Neural cell (in vitro differentiated cells): ENCODE results near the gene TRAF3. TPM values are rescaled to one million over a fixed set of nuclear protein-coding genes. Genes with fewer than 3 reads are reported as not detected.

ENCODE experiments used
- H2AFZ ChIP-seq: fragments of 200-600, 300-800 bp; sonication (generic), shearing (Covaris generic); 2 replicates; pipeline ENCODE4 v1.6.0; 2014; ENCODE audit warnings: low read depth, mild to moderate bottlenecking, antibody characterized with exemption, low read length, moderate library complexity
- H3F3A ChIP-seq: fragments of 200-600 bp; shearing (Covaris generic); 2 replicates; pipeline ENCODE4 v1.6.1; 2016; ENCODE audit warnings: mild to moderate bottlenecking, moderate library complexity, mixed read lengths, antibody characterized with exemption, low read length; ENCODE audit not compliant: insufficient read depth, poor library complexity, severe bottlenecking
- H3K27ac ChIP-seq: fragments of 200-600, 300-800 bp; sonication (generic), shearing (Covaris generic); 2 replicates; pipeline ENCODE4 v1.5.1; 2014; ENCODE audit warnings: mild to moderate bottlenecking, low read length, moderate library complexity
- H3K27me3 ChIP-seq: fragments of 300-800, 200-600 bp; sonication (generic), shearing (Covaris generic); 2 replicates; pipeline ENCODE4 v1.6.0; 2014; ENCODE audit warnings: mild to moderate bottlenecking, low read depth, low read length, moderate library complexity; ENCODE audit not compliant: insufficient read depth
- H3K36me3 ChIP-seq: fragments of 300-800, 200-600 bp; sonication (generic), shearing (Covaris generic); 2 replicates; pipeline ENCODE4 v1.5.1; 2014; ENCODE audit warnings: mild to moderate bottlenecking, antibody characterized with exemption, low read length, moderate library complexity; ENCODE audit not compliant: insufficient read depth
- H3K4me2 ChIP-seq: fragments of 300-800, 200-600 bp; sonication (generic), shearing (Covaris generic); 2 replicates; pipeline ENCODE4 v1.6.0; 2014; ENCODE audit warnings: mild to moderate bottlenecking, low read length
- H3K4me3 ChIP-seq: fragments of 300-800, 200-600 bp; sonication (generic), shearing (Covaris generic); 2 replicates; pipeline ENCODE4 v1.5.1; 2014; ENCODE audit warnings: mild to moderate bottlenecking, low read length, moderate library complexity
- H3K79me2 ChIP-seq: fragments of 200-600 bp; shearing (Covaris generic); replicated peaks from 2 replicates; pipeline ENCODE4 v1.6.0; 2014; ENCODE audit warnings: mild to moderate bottlenecking, low read length, moderate library complexity; ENCODE audit not compliant: insufficient read depth
- H3K9ac ChIP-seq: fragments of 300-800, 200-600 bp; sonication (generic), shearing (Covaris generic); 2 replicates; pipeline ENCODE4 v1.6.1; 2016; ENCODE audit warnings: mild to moderate bottlenecking, low read length, mixed read lengths
- H3K9me2 ChIP-seq: fragments of 200-600 bp; shearing (Covaris generic); 2 replicates; pipeline ENCODE4 v1.6.1; 2016; ENCODE audit warnings: mild to moderate bottlenecking, low read length, mixed read lengths; ENCODE audit not compliant: insufficient read depth
- H3K9me3 ChIP-seq: fragments of 200-600, 300-800 bp; sonication (generic), shearing (Covaris generic); 2 replicates; pipeline ENCODE4 v1.6.1; 2016; ENCODE audit warnings: mild to moderate bottlenecking, mixed run types, low read length, moderate library complexity, mixed read lengths
- H4K20me1 ChIP-seq: fragments of 200-600 bp; shearing (Covaris generic); 2 replicates; pipeline ENCODE4 v1.6.1; 2016; ENCODE audit warnings: mild to moderate bottlenecking, mixed run types; ENCODE audit not compliant: insufficient read depth
- EP300 ChIP-seq: fragments of 450-650 bp; conservative IDR thresholded peaks from 2 replicates; pipeline ENCODE4 v1.6.1; 2014; ENCODE audit warnings: antibody characterized with exemption, mild to moderate bottlenecking, moderate library complexity; ENCODE audit not compliant: poor library complexity, severe bottlenecking
- EZH2 ChIP-seq: fragments of 200-600, 300-800 bp; shearing (Covaris generic), sonication (generic); IDR thresholded peaks from 2 replicates; pipeline ENCODE4 v1.6.1; 2014; ENCODE audit warnings: antibody characterized with exemption, low read length, borderline replicate concordance, mild to moderate bottlenecking; ENCODE audit not compliant: insufficient read depth, poor library complexity, severe bottlenecking
- MXI1 ChIP-seq: fragments of 450-650 bp; conservative IDR thresholded peaks from 2 replicates; pipeline ENCODE4 v1.6.1; 2014; ENCODE audit warnings: antibody characterized with exemption, mild to moderate bottlenecking; ENCODE audit not compliant: poor library complexity, severe bottlenecking
- POLR2AphosphoS5 ChIP-seq: IDR thresholded peaks from 2 replicates; pipeline ENCODE4 v1.6.1; 2012
- RAD21 ChIP-seq: fragments of 450-650 bp; conservative IDR thresholded peaks from 2 replicates; pipeline ENCODE4 v1.6.1; 2014; ENCODE audit warnings: antibody characterized with exemption, mild to moderate bottlenecking, moderate library complexity
- SMC3 ChIP-seq: fragments of 450-650 bp; conservative IDR thresholded peaks from 2 replicates; pipeline ENCODE4 v1.6.1; 2014; ENCODE audit warnings: antibody characterized with exemption, mild to moderate bottlenecking, moderate library complexity; ENCODE audit not compliant: poor library complexity
- TAF1 ChIP-seq: IDR thresholded peaks from 2 replicates; pipeline ENCODE4 v1.6.1; 2012; ENCODE audit warnings: low read depth
- polyA plus RNA-seq: library from polyadenylated mRNA; depleted of rRNA; stranded (reverse); fragments of >200 nt; gene quantifications from 2 replicates; pipeline ENCODE4 v1.2.3, GENCODE V29; 2014
- TF ChIP-seq, protein P1 (sequence below): IDR thresholded peaks from 2 replicates; pipeline ENCODE4 v1.6.1; 2012; ENCODE audit warnings: borderline replicate concordance
- TF ChIP-seq, protein P2 (sequence below): fragments of 450-650 bp; IDR thresholded peaks from 2 replicates; pipeline ENCODE4 v1.5.1; 2014; ENCODE audit warnings: antibody characterized with exemption, mild to moderate bottlenecking, moderate library complexity; ENCODE audit not compliant: poor library complexity, severe bottlenecking

The TRAF3 gene
- polyA plus RNA-seq, 1 donor from 2014 or later: 13.3 TPM

DNA sequence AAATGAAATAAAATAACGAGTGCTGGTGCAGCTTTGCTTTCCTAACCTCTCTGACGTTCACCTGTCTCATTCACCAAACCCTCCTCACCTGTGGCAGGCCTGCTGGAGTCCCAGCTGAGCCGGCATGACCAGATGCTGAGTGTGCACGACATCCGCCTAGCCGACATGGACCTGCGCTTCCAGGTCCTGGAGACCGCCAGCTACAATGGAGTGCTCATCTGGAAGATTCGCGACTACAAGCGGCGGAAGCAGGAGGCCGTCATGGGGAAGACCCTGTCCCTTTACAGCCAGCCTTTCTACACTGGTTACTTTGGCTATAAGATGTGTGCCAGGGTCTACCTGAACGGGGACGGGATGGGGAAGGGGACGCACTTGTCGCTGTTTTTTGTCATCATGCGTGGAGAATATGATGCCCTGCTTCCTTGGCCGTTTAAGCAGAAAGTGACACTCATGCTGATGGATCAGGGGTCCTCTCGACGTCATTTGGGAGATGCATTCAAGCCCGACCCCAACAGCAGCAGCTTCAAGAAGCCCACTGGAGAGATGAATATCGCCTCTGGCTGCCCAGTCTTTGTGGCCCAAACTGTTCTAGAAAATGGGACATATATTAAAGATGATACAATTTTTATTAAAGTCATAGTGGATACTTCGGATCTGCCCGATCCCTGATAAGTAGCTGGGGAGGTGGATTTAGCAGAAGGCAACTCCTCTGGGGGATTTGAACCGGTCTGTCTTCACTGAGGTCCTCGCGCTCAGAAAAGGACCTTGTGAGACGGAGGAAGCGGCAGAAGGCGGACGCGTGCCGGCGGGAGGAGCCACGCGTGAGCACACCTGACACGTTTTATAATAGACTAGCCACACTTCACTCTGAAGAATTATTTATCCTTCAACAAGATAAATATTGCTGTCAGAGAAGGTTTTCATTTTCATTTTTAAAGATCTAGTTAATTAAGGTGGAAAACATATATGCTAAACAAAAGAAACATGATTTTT, 128.2 kb downstream of the TRAF3 start:
- H3K9me2 ChIP-seq: no peaks in the 10 kb centered on the region
- no peak for TF ChIP-seq EZH2
- no peak for TF ChIP-seq POLR2AphosphoS5
- no peak for TF ChIP-seq TAF1
- no peak for TF ChIP-seq RAD21
- TF ChIP-seq, protein P1, sequence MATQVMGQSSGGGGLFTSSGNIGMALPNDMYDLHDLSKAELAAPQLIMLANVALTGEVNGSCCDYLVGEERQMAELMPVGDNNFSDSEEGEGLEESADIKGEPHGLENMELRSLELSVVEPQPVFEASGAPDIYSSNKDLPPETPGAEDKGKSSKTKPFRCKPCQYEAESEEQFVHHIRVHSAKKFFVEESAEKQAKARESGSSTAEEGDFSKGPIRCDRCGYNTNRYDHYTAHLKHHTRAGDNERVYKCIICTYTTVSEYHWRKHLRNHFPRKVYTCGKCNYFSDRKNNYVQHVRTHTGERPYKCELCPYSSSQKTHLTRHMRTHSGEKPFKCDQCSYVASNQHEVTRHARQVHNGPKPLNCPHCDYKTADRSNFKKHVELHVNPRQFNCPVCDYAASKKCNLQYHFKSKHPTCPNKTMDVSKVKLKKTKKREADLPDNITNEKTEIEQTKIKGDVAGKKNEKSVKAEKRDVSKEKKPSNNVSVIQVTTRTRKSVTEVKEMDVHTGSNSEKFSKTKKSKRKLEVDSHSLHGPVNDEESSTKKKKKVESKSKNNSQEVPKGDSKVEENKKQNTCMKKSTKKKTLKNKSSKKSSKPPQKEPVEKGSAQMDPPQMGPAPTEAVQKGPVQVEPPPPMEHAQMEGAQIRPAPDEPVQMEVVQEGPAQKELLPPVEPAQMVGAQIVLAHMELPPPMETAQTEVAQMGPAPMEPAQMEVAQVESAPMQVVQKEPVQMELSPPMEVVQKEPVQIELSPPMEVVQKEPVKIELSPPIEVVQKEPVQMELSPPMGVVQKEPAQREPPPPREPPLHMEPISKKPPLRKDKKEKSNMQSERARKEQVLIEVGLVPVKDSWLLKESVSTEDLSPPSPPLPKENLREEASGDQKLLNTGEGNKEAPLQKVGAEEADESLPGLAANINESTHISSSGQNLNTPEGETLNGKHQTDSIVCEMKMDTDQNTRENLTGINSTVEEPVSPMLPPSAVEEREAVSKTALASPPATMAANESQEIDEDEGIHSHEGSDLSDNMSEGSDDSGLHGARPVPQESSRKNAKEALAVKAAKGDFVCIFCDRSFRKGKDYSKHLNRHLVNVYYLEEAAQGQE: no peak
- no peak for TF ChIP-seq EP300
- TF ChIP-seq, protein P2, sequence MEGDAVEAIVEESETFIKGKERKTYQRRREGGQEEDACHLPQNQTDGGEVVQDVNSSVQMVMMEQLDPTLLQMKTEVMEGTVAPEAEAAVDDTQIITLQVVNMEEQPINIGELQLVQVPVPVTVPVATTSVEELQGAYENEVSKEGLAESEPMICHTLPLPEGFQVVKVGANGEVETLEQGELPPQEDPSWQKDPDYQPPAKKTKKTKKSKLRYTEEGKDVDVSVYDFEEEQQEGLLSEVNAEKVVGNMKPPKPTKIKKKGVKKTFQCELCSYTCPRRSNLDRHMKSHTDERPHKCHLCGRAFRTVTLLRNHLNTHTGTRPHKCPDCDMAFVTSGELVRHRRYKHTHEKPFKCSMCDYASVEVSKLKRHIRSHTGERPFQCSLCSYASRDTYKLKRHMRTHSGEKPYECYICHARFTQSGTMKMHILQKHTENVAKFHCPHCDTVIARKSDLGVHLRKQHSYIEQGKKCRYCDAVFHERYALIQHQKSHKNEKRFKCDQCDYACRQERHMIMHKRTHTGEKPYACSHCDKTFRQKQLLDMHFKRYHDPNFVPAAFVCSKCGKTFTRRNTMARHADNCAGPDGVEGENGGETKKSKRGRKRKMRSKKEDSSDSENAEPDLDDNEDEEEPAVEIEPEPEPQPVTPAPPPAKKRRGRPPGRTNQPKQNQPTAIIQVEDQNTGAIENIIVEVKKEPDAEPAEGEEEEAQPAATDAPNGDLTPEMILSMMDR: no peak
- no peak for TF ChIP-seq SMC3
- no peaks in the 10 kb centered on the region for H3K27me3 ChIP-seq
- H3F3A ChIP-seq: no peaks in the 10 kb centered on the region
- H3K4me3 ChIP-seq: no peak overlapping the region
- H3K36me3 ChIP-seq: peaks cover 7% of the 10 kb centered on the region
- no peak overlapping the region for H3K27ac ChIP-seq
- no peaks in the 10 kb centered on the region for H3K9me3 ChIP-seq
- no peak overlapping the region for H2AFZ ChIP-seq
- H3K79me2 ChIP-seq: no peaks in the 10 kb centered on the region
- H3K9ac ChIP-seq: no peak overlapping the region
- H3K4me2 ChIP-seq: no peak overlapping the region
- H4K20me1 ChIP-seq: no peaks in the 10 kb centered on the region

DNA sequence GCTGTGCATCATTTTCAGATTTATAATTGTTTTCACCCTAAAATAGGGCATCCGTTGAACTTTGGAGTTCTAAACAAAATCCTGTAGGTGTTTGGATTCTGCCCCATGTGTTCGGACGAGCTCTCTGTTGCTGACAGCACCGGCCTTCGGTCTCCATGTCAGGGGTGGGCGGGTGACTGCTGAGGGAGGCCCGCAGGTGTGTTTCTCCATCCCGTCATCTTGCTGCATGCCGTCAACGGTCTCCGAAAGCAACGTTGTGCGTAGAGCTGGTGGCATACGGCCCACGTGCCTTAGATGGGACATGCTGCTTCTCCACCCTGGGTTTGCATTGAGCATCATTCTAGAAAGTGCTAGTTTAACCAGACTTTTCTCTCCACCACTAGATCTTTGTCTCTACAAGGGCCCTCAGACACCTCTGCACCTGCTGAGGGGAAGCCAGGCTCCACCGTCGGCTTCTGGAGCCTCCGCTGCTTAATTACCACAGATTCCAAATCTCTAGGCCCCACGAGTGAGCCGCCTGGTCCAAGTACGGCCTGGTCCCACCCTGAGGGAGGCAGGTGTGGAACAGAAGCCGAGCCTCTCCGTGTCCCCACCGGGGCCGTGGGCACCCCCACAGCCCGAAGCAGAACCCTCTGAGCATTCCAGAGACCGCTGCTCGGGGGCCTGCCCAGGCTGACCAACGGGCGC, 129.5 kb downstream of the TRAF3 start:
- TF ChIP-seq, protein P2: no peak
- no peak for TF ChIP-seq TAF1
- TF ChIP-seq MXI1: no peak
- no peak for TF ChIP-seq EZH2
- no peak for TF ChIP-seq EP300
- TF ChIP-seq POLR2AphosphoS5: no peak
- TF ChIP-seq RAD21: no peak
- no peak for TF ChIP-seq SMC3
- TF ChIP-seq, protein P1: no peak
- Histone ChIP-seq H3F3A (no peaks in the 10 kb centered on the region), H3K9me3 (no peaks in the 10 kb centered on the region), H3K4me3 (no peak overlapping the region), H3K9ac (no peak overlapping the region), H3K9me2 (no peaks in the 10 kb centered on the region), H3K4me2 (no peak overlapping the region), H2AFZ (no peak overlapping the region), H3K27ac (no peak overlapping the region), H3K79me2 (no peaks in the 10 kb centered on the region), H4K20me1 (no peaks in the 10 kb centered on the region), H3K27me3 (no peaks in the 10 kb centered on the region), H3K36me3 (peaks cover 7% of the 10 kb centered on the region)
